K562 (cell line): ENCODE results near the gene TSKS. TPM values are rescaled to one million over a fixed set of nuclear protein-coding genes. Genes with fewer than 3 reads are reported as not detected.

Source experiments
- ATAC-seq: fragments of 200-7000 bp; cut with Tn5 transposase; 3 replicates; pipeline ENCODE4 v1.9.1; 2020; ENCODE audit warnings: moderate library complexity
- BruUV-seq: library from RNA; stranded (reverse); fragments of 400-500 nt; replicated peaks from 2 replicates; lab custom pipeline; 2021; lab: Mats Ljungman, UMichigan
- CTCF ChIA-PET: fragments of 300-600 bp; formaldehyde crosslinking; extraction: SDS; loops from one replicate; lab custom pipeline; 2021; ENCODE audit warnings: low intra/inter-chr PET ratio; lab: Yijun Ruan, JAX
- POLR2A ChIA-PET: fragments of 300-600, 350-650 bp; sonication (Branson Sonifier 250); formaldehyde crosslinking; extraction: SDS; loops from one replicate; lab custom pipeline; 2021; ENCODE audit warnings: antibody characterized with exemption, inconsistent platforms; lab: Yijun Ruan, JAX
- DNase-seq, 4 experiments: peaks; one replicate each; pipeline versions ENCODE4 v3.0.0 to v3.0.0-alpha.2; 2011 to 2018; ENCODE audit warnings: low spot score in 3 of 4, mixed read lengths in 3 of 4; ENCODE audit errors: extremely low read depth in 1 of 4
- FAIRE-seq: peaks from 2 replicates; lab custom pipeline; 2011; peaks lifted over from hg19 to GRCh38; lab: Jason Lieb, UNC
- H2AFZ ChIP-seq: 2 replicates; pipeline ENCODE4 v1.6.0; 2011; ENCODE audit warnings: low read depth, low read length, control low read depth, inconsistent platforms
- H3K27ac ChIP-seq: fragments of 200-600 bp; 3 replicates; pipeline ENCODE4 v1.8.0; 2011; ENCODE audit warnings: low read depth, mild to moderate bottlenecking, control low read depth, inconsistent platforms, low read length, moderate library complexity, mixed read lengths; ENCODE audit errors: extremely low read depth
- H3K27me3 ChIP-seq, 2 experiments: fragments of 300-600 bp in 1 of 2; 2 replicates in 1 of 2; 3 replicates in 1 of 2; pipeline versions ENCODE4 v1.6.0 to v1.8.0; 2011; ENCODE audit warnings: inconsistent platforms in 2 of 2, low read length in 2 of 2, mild to moderate bottlenecking in 1 of 2, mixed read lengths in 1 of 2, moderate library complexity in 1 of 2; ENCODE audit not compliant: control insufficient read depth in 2 of 2, insufficient read depth in 2 of 2
- H3K36me3 ChIP-seq: fragments of 300-600 bp; 3 replicates; pipeline ENCODE4 v1.8.0; 2011; ENCODE audit warnings: mild to moderate bottlenecking, low read length, inconsistent platforms; ENCODE audit not compliant: control insufficient read depth, insufficient read depth
- H3K4me1 ChIP-seq, 2 experiments: fragments of 200-600 bp in 1 of 2; replicated peaks in 1 of 2; 2 replicates in 1 of 2; 3 replicates in 1 of 2; pipeline versions ENCODE4 v1.5.1 to v1.8.0; 2011; ENCODE audit warnings: inconsistent platforms in 2 of 2, low read length in 2 of 2, mild to moderate bottlenecking in 1 of 2, mixed read lengths in 1 of 2, moderate library complexity in 1 of 2; ENCODE audit not compliant: control insufficient read depth in 2 of 2, insufficient read depth in 2 of 2
- H3K4me2 ChIP-seq: 2 replicates; pipeline ENCODE4 v1.6.1; 2011; ENCODE audit warnings: low read length, control low read depth, inconsistent platforms, mixed read lengths; ENCODE audit not compliant: insufficient read depth
- H3K4me3 ChIP-seq: fragments of 200-600 bp; sonication (generic), shearing (Covaris generic); 2 replicates; pipeline ENCODE4 v1.5.1; 2016; ENCODE audit warnings: control low read depth, inconsistent platforms
- H3K79me2 ChIP-seq: fragments of 200-600 bp; 3 replicates; pipeline ENCODE4 v1.8.0; 2011; ENCODE audit warnings: low read length, inconsistent platforms; ENCODE audit not compliant: control insufficient read depth, insufficient read depth
- H3K9ac ChIP-seq, 2 experiments: 2 replicates each; pipeline versions ENCODE4 v1.6.0 to v1.6.1; 2011; ENCODE audit warnings: low read depth in 2 of 2, low read length in 2 of 2, control low read depth in 1 of 2, inconsistent platforms in 1 of 2, mild to moderate bottlenecking in 1 of 2, mixed read lengths in 1 of 2; ENCODE audit not compliant: insufficient read depth in 1 of 2
- H3K9me1 ChIP-seq: one replicate; pipeline ENCODE4 v1.6.0; 2011; ENCODE audit warnings: inconsistent platforms, mild to moderate bottlenecking, low read length, moderate library complexity; ENCODE audit not compliant: control insufficient read depth, insufficient read depth
- H3K9me3 ChIP-seq: replicated peaks from 2 replicates; pipeline ENCODE4 v1.5.1; 2011; ENCODE audit warnings: low read depth, low read length, inconsistent platforms; ENCODE audit not compliant: control insufficient read depth, insufficient read depth
- H4K20me1 ChIP-seq: replicated peaks from 2 replicates; pipeline ENCODE4 v1.6.1; 2011; ENCODE audit warnings: low read length, inconsistent platforms, mixed read lengths; ENCODE audit not compliant: control insufficient read depth, insufficient read depth
- ARID2 ChIP-seq: fragments of 450-650 bp; IDR thresholded peaks from 2 replicates; pipeline ENCODE4 v1.6.1; 2017; ENCODE audit warnings: antibody characterized with exemption, mild to moderate bottlenecking
- ATF7 ChIP-seq: fragments of 450-650 bp; IDR thresholded peaks from 2 replicates; pipeline ENCODE4 v1.7.1; 2014; ENCODE audit warnings: mild to moderate bottlenecking, moderate library complexity
- BRCA1 ChIP-seq, 2 experiments: fragments of 450-650 bp in 1 of 2; sonication (generic) in 1 of 2; formaldehyde crosslinking in 1 of 2; IDR thresholded peaks; 2 replicates each; pipeline versions ENCODE4 v1.5.0 to v1.6.1; 2017 to 2020; ENCODE audit warnings: mild to moderate bottlenecking in 1 of 2, missing genetic modification reagents in 1 of 2
- GTF2A2 ChIP-seq: IDR thresholded peaks from 2 replicates; pipeline ENCODE4 v1.6.1; 2016; ENCODE audit warnings: mild to moderate bottlenecking, missing genetic modification characterization, missing compliant biosample characterization
- LEF1 ChIP-seq: fragments of 450-650 bp; IDR thresholded peaks from 2 replicates; pipeline ENCODE4 v1.6.1; 2016; ENCODE audit warnings: mild to moderate bottlenecking
- PHB2 ChIP-seq: fragments of 450-650 bp; IDR thresholded peaks from 2 replicates; pipeline ENCODE4 v1.6.1; 2017; ENCODE audit warnings: low read depth
- THRA ChIP-seq: fragments of 450-650 bp; IDR thresholded peaks from 2 replicates; pipeline ENCODE4 v1.6.1; 2017; ENCODE audit warnings: mild to moderate bottlenecking, moderate library complexity
- USF1 ChIP-seq: sonication (generic); formaldehyde crosslinking; IDR thresholded peaks from 2 replicates; pipeline ENCODE4 v1.9.0; 2022; ENCODE audit warnings: mild to moderate bottlenecking, missing genetic modification reagents
- ZNF444 ChIP-seq: fragments of 250-450 bp; sonication (Bioruptor Pico); IDR thresholded peaks from 2 replicates; pipeline ENCODE4 v1.4.0; 2020; ENCODE audit warnings: mild to moderate bottlenecking, moderate library complexity
- ZNF561 ChIP-seq: fragments of 450-650 bp; formaldehyde crosslinking; conservative IDR thresholded peaks from 2 replicates; pipeline ENCODE4 v1.4.0; 2020; ENCODE audit warnings: mild to moderate bottlenecking, moderate library complexity
- ZNF696 ChIP-seq: fragments of 250-450 bp; sonication (Bioruptor Pico); conservative IDR thresholded peaks from 2 replicates; pipeline ENCODE4 v1.4.0; 2020; ENCODE audit warnings: mild to moderate bottlenecking, moderate library complexity
- WGBS: fragments of 100-300 bp; shearing (Covaris generic); methylation state at CpG from one replicate; pipeline ENCODE4 v1.1.6; 2016; ENCODE audit warnings: low coverage, mixed read lengths; ENCODE audit not compliant: insufficient coverage; ENCODE audit errors: missing lambda C conversion rate; 5-methylcytosine and 5-hydroxymethylcytosine counted together
- in situ Hi-C: fragments of 300-500 bp; cut with MboI; formaldehyde crosslinking; loops from 4 replicates; pipeline ENCODE4 v1.15.0; 2018; ENCODE audit warnings: inconsistent platforms, mixed read lengths
- intact Hi-C: fragments of 100-400 bp; cut with micrococcal nuclease; formaldehyde crosslinking; loops from 2 replicates; pipeline ENCODE4 v1.14.2; 2022
- polyA plus RNA-seq, 8 experiments: library from polyadenylated mRNA; depleted of rRNA in 4 of 8; stranded (reverse) in 5 of 8; unstranded in 3 of 8; fragments of >200 nt; fragmentation: Nextera tagmentation in 2 of 8; fragmentation: Illumina TruSeq in 1 of 8; extraction: Ambion mirVana in 2 of 8; extraction: Trizol in 1 of 8; gene quantifications; 2 replicates each; pipeline versions ENCODE4 v1.2.1 to v1.2.3, GENCODE V29; 2011 to 2014; ENCODE audit warnings: inconsistent platforms in 1 of 8, missing spikeins in 1 of 8
- total RNA-seq, 7 experiments: library from RNA; depleted of rRNA in 6 of 7; stranded (reverse); fragments of >200 nt in 6 of 7; fragmentation: Illumina TruSeq in 2 of 7; extraction: Trizol in 2 of 7; gene quantifications; 2 replicates each; pipeline versions ENCODE4 v1.2.1 to v1.2.3, GENCODE V29; 2011 to 2021; ENCODE audit warnings: low replicate concordance in 1 of 7

The TSKS gene
- total and polyA plus RNA-seq, 9 of the 15 experiments (the other 6 are each of a cell fraction or from before 2014, with no cell fraction given), result 0.14 to 4.5 (median 0.80) TPM

GRCh38 chr19:49811328-49811727 lies 48.2 kb upstream of the TSKS start (continued):
- TF ChIP-seq BRCA1 (IDR thresholded peaks at IDR 0.05) (no peak), BRCA1 (CRISPR knock-in tag; IDR thresholded peaks at IDR 0.05) (no peak), PHB2 (no peak), LEF1 (no peak), ZNF444 (CRISPR knock-in tag) (no peak), GTF2A2 (no peak), THRA (no peak), ZNF561 (CRISPR knock-in tag) (no peak)

DNA sequence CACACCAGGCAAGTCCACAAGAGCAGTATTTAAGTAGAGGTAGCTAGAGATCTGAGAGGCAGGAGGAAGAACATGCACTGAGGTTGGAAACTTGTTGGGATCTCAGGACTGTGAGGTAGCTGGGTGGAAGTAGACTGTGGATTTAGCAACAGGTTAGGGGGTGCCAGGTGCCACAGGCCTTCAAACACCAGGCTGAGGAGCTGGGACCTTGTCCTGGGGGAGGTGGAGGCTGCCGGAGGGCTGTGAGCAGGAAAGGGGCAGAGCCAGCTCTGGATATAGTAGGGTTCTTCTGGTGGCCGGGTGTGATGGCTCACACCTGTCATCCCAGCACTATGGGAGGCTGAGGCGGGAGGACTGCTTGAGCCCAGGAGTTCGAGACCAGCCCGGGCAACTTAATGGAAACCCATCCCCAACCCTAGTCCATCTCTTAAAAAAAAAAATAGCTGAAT lies 46.9 kb upstream of the TSKS start:
- no peaks in the 10 kb centered on the region for H3K79me2 ChIP-seq
- no peaks in the 10 kb centered on the region for H3K27me3 ChIP-seq
- no peaks in the 10 kb centered on the region for H3K9me3 ChIP-seq
- in situ Hi-C loops, result no loop called here
- peak overlapping the region in 1 of 2 experiments; percentile 83; a peak in 2 of 4 replicates for H3K9ac ChIP-seq
- BruUV-seq, result no TSS peak
- no peak for FAIRE-seq
- TF ChIP-seq ATF7 (no peak), USF1 (0 out of 2 replicates have a peak, but pooled peaks have one; percentile 34), ZNF696 (CRISPR knock-in tag) (no peak), ARID2 (no peak)
- TF ChIP-seq, all 486 proteins: peak for 1
- ATAC-seq (no peak), DNase-seq (no peak)
- 87% methylated on average over 5 of the region's 5 CpGs for WGBS
- intact Hi-C loops, result loop anchor here (5.0 kb wide), 1 partner anchor 43 kb away; the partner anchor contains the start of gene AP2A1
- POLR2A ChIA-PET, result interaction anchor here (0.5 to 2.4 kb wide), 3 partner anchors 10 to 145 kb away, joined by 3 to 9 read pairs (median 4); no protein-coding TSS in a partner anchor
- H2AFZ ChIP-seq, result no peak overlapping the region
- peaks cover 31% of the 10 kb centered on the region; the same call in 2 of the 3 replicates for H3K36me3 ChIP-seq
- CTCF ChIA-PET, result no interaction called here
- H3K4me2 ChIP-seq, result no peak overlapping the region
- no peak overlapping the region for H3K4me3 ChIP-seq
- peaks cover 5% of the 10 kb centered on the region for H4K20me1 ChIP-seq
- H3K4me1 ChIP-seq, result peaks cover 25 to 59% of the 10 kb centered on the region in 2 experiments
- H3K9me1 ChIP-seq, result no peaks in the 10 kb centered on the region
- no peak overlapping the region for H3K27ac ChIP-seq
